Measurements from ENCODE around the gene FCN1.
A peak's percentile ranks its signal among the peaks of the same experiment; 100 is the strongest.

Gene FCN1

GRCh38 chr9:134917431-134918373 lies at the start of gene FCN1:
Gene FCN1 (minus strand): TSS chr9:134917912. CDS start chr9:134917871, 41 bp downstream.
- Mint-ChIP-seq H3K4me1 (no peaks in the 10 kb centered on the region), H3K9me3 (peaks cover 11% of the 10 kb centered on the region), H3K27ac (peak within 1 kb of the TSS; percentile 53), H3K4me3 (no peak within 1 kb of the TSS), H3K27me3 (no peaks in the 10 kb centered on the region), H3K36me3 (no peaks in the 10 kb centered on the region)

- Mint-ChIP-seq H3K4me1 (no peaks in the 10 kb centered on the region), H3K36me3 (no peaks in the 10 kb centered on the region)
Observed at GRCh38 chr9:134966697-134967546, 49.2 kb upstream of the FCN1 start.

GRCh38 chr9:134966270-134966669 lies 48.6 kb upstream of the FCN1 start:
- Mint-ChIP-seq H3K4me3 (no peak overlapping the region), H3K36me3 (no peaks in the 10 kb centered on the region), H3K9me3 (no peaks in the 10 kb centered on the region), H3K27ac (no peak overlapping the region), H3K27me3 (peaks cover 3% of the 10 kb centered on the region), H3K4me1 (no peaks in the 10 kb centered on the region)

More at GRCh38 chr9:134966697-134967546, 49.2 kb upstream of the FCN1 start:
- Mint-ChIP-seq H3K27me3 (peaks cover 2% of the 10 kb centered on the region), H3K27ac (no peak overlapping the region), H3K4me3 (no peak overlapping the region), H3K9me3 (no peaks in the 10 kb centered on the region)

- no peaks in the 10 kb centered on the region for H3K4me1 Mint-ChIP-seq
- no peak overlapping the region for H3K27ac Mint-ChIP-seq
- H3K27me3 Mint-ChIP-seq, result peaks cover 3% of the 10 kb centered on the region
Observed at GRCh38 chr9:134965851-134966250, 48.1 kb upstream of the FCN1 start.

GRCh38 chr9:134965411-134965810 lies 47.7 kb upstream of the FCN1 start:
- H3K4me1 Mint-ChIP-seq, result no peaks in the 10 kb centered on the region
- peaks cover 3% of the 10 kb centered on the region for H3K27me3 Mint-ChIP-seq
- no peaks in the 10 kb centered on the region for H3K9me3 Mint-ChIP-seq
- no peak overlapping the region for H3K4me3 Mint-ChIP-seq
- no peak overlapping the region for H3K27ac Mint-ChIP-seq
- H3K36me3 Mint-ChIP-seq, result no peaks in the 10 kb centered on the region

More at GRCh38 chr9:134965851-134966250, 48.1 kb upstream of the FCN1 start:
- H3K9me3 Mint-ChIP-seq, result no peaks in the 10 kb centered on the region
- H3K4me3 Mint-ChIP-seq, result no peak overlapping the region
- H3K36me3 Mint-ChIP-seq, result no peaks in the 10 kb centered on the region

- no peaks in the 10 kb centered on the region for H3K4me1 Mint-ChIP-seq
- H3K27me3 Mint-ChIP-seq, result peaks cover 1% of the 10 kb centered on the region
- H3K36me3 Mint-ChIP-seq, result no peaks in the 10 kb centered on the region
- H3K4me3 Mint-ChIP-seq, result no peak overlapping the region
- no peaks in the 10 kb centered on the region for H3K9me3 Mint-ChIP-seq
- H3K27ac Mint-ChIP-seq, result no peak overlapping the region
Observed at GRCh38 chr9:134964271-134965055, 46.8 kb upstream of the FCN1 start.

- no peak overlapping the region for H3K27ac Mint-ChIP-seq
- H3K36me3 Mint-ChIP-seq, result no peaks in the 10 kb centered on the region
- no peak overlapping the region for H3K4me3 Mint-ChIP-seq
- no peaks in the 10 kb centered on the region for H3K9me3 Mint-ChIP-seq
- no peaks in the 10 kb centered on the region for H3K4me1 Mint-ChIP-seq
- peaks cover 1% of the 10 kb centered on the region for H3K27me3 Mint-ChIP-seq
Observed at GRCh38 chr9:134963546-134963945, 45.8 kb upstream of the FCN1 start.

- no peaks in the 10 kb centered on the region for H3K4me1 Mint-ChIP-seq
- no peaks in the 10 kb centered on the region for H3K9me3 Mint-ChIP-seq
- H3K36me3 Mint-ChIP-seq, result no peaks in the 10 kb centered on the region
- H3K4me3 Mint-ChIP-seq, result no peak overlapping the region
- H3K27me3 Mint-ChIP-seq, result peaks cover 1% of the 10 kb centered on the region
- H3K27ac Mint-ChIP-seq, result no peak overlapping the region
Observed at GRCh38 chr9:134962973-134963364, 45.3 kb upstream of the FCN1 start.

- H3K9me3 Mint-ChIP-seq, result no peaks in the 10 kb centered on the region
- H3K27ac Mint-ChIP-seq, result no peak overlapping the region
- H3K4me3 Mint-ChIP-seq, result no peak overlapping the region
- peaks cover 1% of the 10 kb centered on the region for H3K27me3 Mint-ChIP-seq
- no peaks in the 10 kb centered on the region for H3K4me1 Mint-ChIP-seq
- no peaks in the 10 kb centered on the region for H3K36me3 Mint-ChIP-seq
Observed at GRCh38 chr9:134962065-134962972, 44.6 kb upstream of the FCN1 start.

- Mint-ChIP-seq H3K27me3 (peaks cover 1% of the 10 kb centered on the region), H3K36me3 (no peaks in the 10 kb centered on the region), H3K4me3 (no peak overlapping the region), H3K27ac (no peak overlapping the region), H3K9me3 (no peaks in the 10 kb centered on the region), H3K4me1 (no peaks in the 10 kb centered on the region)
Observed at GRCh38 chr9:134961331-134962064, 43.8 kb upstream of the FCN1 start.

- H3K27ac Mint-ChIP-seq, result no peak overlapping the region
- peaks cover 1% of the 10 kb centered on the region for H3K27me3 Mint-ChIP-seq
- H3K4me3 Mint-ChIP-seq, result no peak overlapping the region
- no peaks in the 10 kb centered on the region for H3K4me1 Mint-ChIP-seq
- no peaks in the 10 kb centered on the region for H3K36me3 Mint-ChIP-seq
- H3K9me3 Mint-ChIP-seq, result no peaks in the 10 kb centered on the region
Observed at GRCh38 chr9:134960701-134961181, 43.0 kb upstream of the FCN1 start.

- Mint-ChIP-seq H3K27me3 (peaks cover 1% of the 10 kb centered on the region), H3K36me3 (no peaks in the 10 kb centered on the region), H3K27ac (no peak overlapping the region), H3K9me3 (no peaks in the 10 kb centered on the region), H3K4me1 (no peaks in the 10 kb centered on the region), H3K4me3 (no peak overlapping the region)
Observed at GRCh38 chr9:134959971-134960310, 42.2 kb upstream of the FCN1 start.

- Mint-ChIP-seq H3K9me3 (no peaks in the 10 kb centered on the region), H3K27me3 (peaks cover 1% of the 10 kb centered on the region), H3K4me3 (no peak overlapping the region), H3K27ac (no peak overlapping the region), H3K36me3 (no peaks in the 10 kb centered on the region), H3K4me1 (no peaks in the 10 kb centered on the region)
Observed at GRCh38 chr9:134959126-134959970, 41.6 kb upstream of the FCN1 start.

Data from activated naive CD4-positive, alpha-beta T cell treated with anti-CD3 and anti-CD28 coated beads, Interleukin-2, amount 50 U/mL, for 24 hours (primary cell).